H1 (cell line): ENCODE results near the gene NTRK2. TPM values are rescaled to one million over a fixed set of nuclear protein-coding genes. Genes with fewer than 3 reads are reported as not detected.

Source experiments
- JUN ChIP-seq: IDR thresholded peaks from 2 replicates; pipeline ENCODE4 v1.6.1; 2011; ENCODE audit warnings: low read depth, mild to moderate bottlenecking, improper control_type of control experiment, low read length
- PHF8 ChIP-seq: fragments of 200-600 bp; sonication (generic); conservative IDR thresholded peaks from 2 replicates; pipeline ENCODE4 v1.7.1; 2012; ENCODE audit warnings: low read depth, mild to moderate bottlenecking, inconsistent platforms, low read length, moderate library complexity
- polyA plus RNA-seq, 7 experiments: library from polyadenylated mRNA; depleted of rRNA in 3 of 7; stranded (reverse) in 5 of 7; unstranded in 2 of 7; fragments of >200 nt in 5 of 7; fragments of 200-250 nt in 2 of 7; gene quantifications; 1 replicate in 5 of 7; 2 replicates in 1 of 7; 4 replicates in 1 of 7; pipeline versions ENCODE4 v1.2.1 to v1.2.3, GENCODE V29; 2011 to 2013; ENCODE audit warnings: missing spikeins in 2 of 7, mixed read lengths in 2 of 7
- total RNA-seq: library from RNA; stranded (reverse); fragmentation: NEBNext Ultra II Directional; extraction: Animal tissue kit (Norgen Biotek cat#: 25700); gene quantifications from 2 replicates; pipeline ENCODE4 v1.2.1, GENCODE V29; 2021
- TF ChIP-seq, protein P1 (sequence below): IDR thresholded peaks from 2 replicates; pipeline ENCODE4 v1.6.1; 2011; ENCODE audit warnings: low read length, improper control_type of control experiment

Gene NTRK2
- total and polyA plus RNA-seq, 2 of the 8 experiments (the other 6 are each of a cell fraction or from before 2014, with no cell fraction given): 0.03 to 0.04 TPM

DNA sequence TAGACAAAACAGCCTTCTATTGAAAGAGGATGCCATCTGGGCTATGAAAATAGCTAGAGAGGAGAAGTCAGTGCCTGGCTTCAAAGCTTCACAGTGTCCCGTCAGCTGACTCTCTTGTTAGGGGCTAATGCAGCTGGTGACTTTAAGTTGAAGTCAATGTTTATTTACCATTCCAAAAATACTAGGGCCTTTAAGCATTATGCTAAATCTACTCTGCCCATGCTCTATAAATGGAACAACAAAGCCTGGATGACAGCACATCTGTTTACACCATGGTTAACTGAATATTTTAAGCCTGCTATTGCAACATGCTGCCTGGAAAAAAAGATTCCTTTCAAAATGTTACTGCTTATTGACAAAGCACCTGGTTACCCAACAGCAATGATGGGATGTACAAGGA is 309.1 kb downstream of the NTRK2 start (continued):
- TF ChIP-seq PHF8: no peak
- TF ChIP-seq JUN: no peak
- TF ChIP-seq, protein P1, sequence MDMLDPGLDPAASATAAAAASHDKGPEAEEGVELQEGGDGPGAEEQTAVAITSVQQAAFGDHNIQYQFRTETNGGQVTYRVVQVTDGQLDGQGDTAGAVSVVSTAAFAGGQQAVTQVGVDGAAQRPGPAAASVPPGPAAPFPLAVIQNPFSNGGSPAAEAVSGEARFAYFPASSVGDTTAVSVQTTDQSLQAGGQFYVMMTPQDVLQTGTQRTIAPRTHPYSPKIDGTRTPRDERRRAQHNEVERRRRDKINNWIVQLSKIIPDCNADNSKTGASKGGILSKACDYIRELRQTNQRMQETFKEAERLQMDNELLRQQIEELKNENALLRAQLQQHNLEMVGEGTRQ: no peak
